Stimulated activated CD4-positive, alpha-beta T cell treated with anti-CD3 and anti-CD28 coated beads, Interleukin-12 subunit alpha, Interleukin-12 subunit beta, amount 100 ng/mL, for 4 hours (primary cell): ENCODE measurements around the gene GRID2.

Experiments
- DNase-seq: peaks from one replicate; pipeline ENCODE4 v3.0.0-alpha.2; 2020

The GRID2 gene

GRCh38 chr4:93127489-93127888 is 823.7 kb downstream of the GRID2 start:
- no peak for DNase-seq

GRCh38 chr4:93132631-93133030 is 828.9 kb downstream of the GRID2 start:
- no peak for DNase-seq

GRCh38 chr4:93139118-93139517 is 835.4 kb downstream of the GRID2 start:
- no peak for DNase-seq

GRCh38 chr4:93143902-93144301 is 840.1 kb downstream of the GRID2 start:
- DNase-seq, result no peak

GRCh38 chr4:93144644-93145043 is 840.9 kb downstream of the GRID2 start:
- no peak for DNase-seq

- no peak for DNase-seq
These were observed 843.9 kb downstream of the GRID2 start for GRCh38 chr4:93147524-93148212.

GRCh38 chr4:93152491-93152890 is 848.7 kb downstream of the GRID2 start:
- DNase-seq, result no peak

- no peak for DNase-seq
These were observed 854.2 kb downstream of the GRID2 start for GRCh38 chr4:93157986-93158385.

GRCh38 chr4:93168053-93168452 is 864.3 kb downstream of the GRID2 start:
- DNase-seq, result no peak

GRCh38 chr4:93169966-93170365 is 866.2 kb downstream of the GRID2 start:
- no peak for DNase-seq

GRCh38 chr4:93174598-93174997 is 870.8 kb downstream of the GRID2 start:
- no peak for DNase-seq

- no peak for DNase-seq
These were observed 874.5 kb downstream of the GRID2 start for GRCh38 chr4:93178279-93178678.

GRCh38 chr4:93179044-93179443 is 875.3 kb downstream of the GRID2 start:
- DNase-seq, result no peak

GRCh38 chr4:93182722-93183121 is 879.0 kb downstream of the GRID2 start:
- DNase-seq, result no peak

GRCh38 chr4:93183576-93183975 is 879.8 kb downstream of the GRID2 start:
- no peak for DNase-seq

GRCh38 chr4:93184053-93184452 is 880.3 kb downstream of the GRID2 start:
- DNase-seq, result no peak

GRCh38 chr4:93186846-93187245 is 883.1 kb downstream of the GRID2 start:
- no peak for DNase-seq

- DNase-seq, result no peak
These were observed 883.7 kb downstream of the GRID2 start for GRCh38 chr4:93187466-93187865.

GRCh38 chr4:93187892-93188291 is 884.1 kb downstream of the GRID2 start:
- DNase-seq, result no peak

GRCh38 chr4:93199492-93199891 is 895.7 kb downstream of the GRID2 start:
- DNase-seq, result no peak

GRCh38 chr4:93201471-93202096 is 897.8 kb downstream of the GRID2 start:
- no peak for DNase-seq

GRCh38 chr4:93203708-93204107 is 899.9 kb downstream of the GRID2 start:
- no peak for DNase-seq

- DNase-seq, result no peak
These were observed 908.5 kb downstream of the GRID2 start for GRCh38 chr4:93212250-93212649.

- no peak for DNase-seq
These were observed 912.9 kb downstream of the GRID2 start for GRCh38 chr4:93216646-93217045.

GRCh38 chr4:93217431-93217830 is 913.7 kb downstream of the GRID2 start:
- DNase-seq, result no peak
